ENCODE results near the gene DGCR2.
"Not testable (repeated sequence)": the region's sequence is repeated elsewhere in the genome, so short reads cannot be mapped to it uniquely, and the experiment has no call there.

GRCh38 chr22:19032156-19032785 is 89.9 kb downstream of the DGCR2 start:
- not testable (repeated sequence) for TF ChIP-seq POLR2A (IDR thresholded peaks at IDR 0.05); CTCF (IDR thresholded peaks at IDR 0.05 in 8 of 11, conservative IDR thresholded peaks at IDR 0.05 in 3 of 11); POLR2AphosphoS5 (IDR thresholded peaks at IDR 0.05)

All from spleen (tissue), 7 donors.